ENCODE measurements around the gene TBX10.
"Not testable (repeated sequence)": the region's sequence is repeated elsewhere in the genome, so short reads cannot be mapped to it uniquely, and the experiment has no call there.

TBX10 gene

DNA sequence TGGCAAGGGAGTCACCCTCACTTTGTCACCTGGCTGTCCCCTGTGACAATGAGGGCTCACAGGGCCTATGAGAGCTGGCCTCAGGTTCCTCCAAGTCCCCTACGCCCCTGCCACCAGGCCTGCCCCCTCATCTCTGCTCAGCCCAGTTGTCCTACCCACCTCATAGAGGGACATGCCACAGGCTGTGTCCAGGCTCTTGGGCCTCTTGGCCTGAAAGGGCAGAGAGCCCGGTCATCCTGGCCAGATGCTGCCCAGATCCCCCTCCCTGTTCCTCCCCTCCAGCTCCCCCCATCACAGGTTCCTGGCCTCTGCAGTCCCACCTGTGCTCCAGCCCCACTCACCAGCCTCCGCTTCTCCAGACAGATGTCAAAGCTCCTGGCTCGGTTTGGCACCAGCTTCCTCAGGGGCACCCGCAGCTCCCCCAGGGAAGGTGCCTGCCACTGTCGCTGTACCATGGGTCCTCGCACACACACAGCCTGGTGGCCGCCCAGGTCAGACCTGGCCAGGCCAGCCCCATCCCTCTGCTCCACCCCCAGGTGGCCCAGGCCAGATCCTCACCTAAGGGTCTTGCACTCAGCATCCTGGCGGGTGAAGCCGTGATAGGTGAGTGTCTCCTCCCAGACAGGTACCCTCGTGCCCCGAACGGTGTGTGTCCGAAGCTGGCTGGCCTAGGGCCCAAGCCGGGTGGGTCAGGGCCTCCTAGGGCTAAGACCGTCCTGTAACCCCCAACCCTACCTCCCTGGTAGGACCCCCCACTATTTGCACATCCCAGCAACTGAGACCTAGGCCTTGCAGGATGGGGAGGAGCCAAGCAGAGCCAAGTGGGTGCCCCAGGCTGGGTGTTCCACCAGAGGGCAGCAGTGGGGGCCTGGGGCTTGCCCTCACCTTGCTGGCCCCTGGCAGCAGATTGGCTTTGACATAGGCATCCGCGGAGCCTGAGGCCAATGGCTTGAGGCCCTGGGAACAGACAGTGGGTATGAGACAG is 24.5 kb downstream of the TBX10 start:
- DNase-seq: peak; percentile 82

DNA sequence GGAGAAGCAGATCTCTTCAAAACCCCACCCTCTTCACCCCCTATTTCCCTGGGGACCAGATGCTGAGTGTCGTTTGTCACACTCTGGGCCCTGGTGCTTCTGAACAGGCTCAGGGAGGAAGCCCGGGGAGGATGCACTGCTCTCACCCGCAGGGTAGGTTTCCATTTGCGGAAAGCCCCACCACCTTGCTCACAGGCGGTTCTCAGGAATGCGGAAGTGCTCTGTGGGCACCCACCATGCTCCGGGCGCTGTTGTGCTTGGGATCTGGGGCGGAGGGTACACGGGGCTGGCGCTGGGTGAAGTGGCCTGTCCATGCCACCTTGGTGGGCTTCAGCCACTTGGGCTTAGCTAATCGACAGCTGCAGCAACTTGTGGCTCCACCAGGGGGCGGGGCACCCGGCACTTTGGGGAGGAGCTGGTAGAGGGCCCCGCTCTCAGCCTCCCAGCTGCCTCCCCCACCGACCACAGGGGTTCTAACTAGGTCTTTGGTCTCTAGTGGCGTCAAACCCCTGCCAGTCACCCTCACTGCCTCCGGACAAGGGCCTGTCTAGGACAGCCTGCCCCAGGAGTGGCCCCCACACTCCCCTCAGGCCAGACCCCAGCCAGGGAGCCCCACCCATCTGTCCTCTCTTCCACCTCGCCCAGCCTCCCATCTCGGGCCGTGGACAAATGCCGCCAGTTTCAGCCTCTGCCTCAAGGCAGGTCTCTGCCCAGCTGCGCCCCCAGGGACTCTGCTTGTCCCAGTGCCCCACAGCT is 25.4 kb downstream of the TBX10 start:
- DNase-seq: peak; percentile 94

DNA sequence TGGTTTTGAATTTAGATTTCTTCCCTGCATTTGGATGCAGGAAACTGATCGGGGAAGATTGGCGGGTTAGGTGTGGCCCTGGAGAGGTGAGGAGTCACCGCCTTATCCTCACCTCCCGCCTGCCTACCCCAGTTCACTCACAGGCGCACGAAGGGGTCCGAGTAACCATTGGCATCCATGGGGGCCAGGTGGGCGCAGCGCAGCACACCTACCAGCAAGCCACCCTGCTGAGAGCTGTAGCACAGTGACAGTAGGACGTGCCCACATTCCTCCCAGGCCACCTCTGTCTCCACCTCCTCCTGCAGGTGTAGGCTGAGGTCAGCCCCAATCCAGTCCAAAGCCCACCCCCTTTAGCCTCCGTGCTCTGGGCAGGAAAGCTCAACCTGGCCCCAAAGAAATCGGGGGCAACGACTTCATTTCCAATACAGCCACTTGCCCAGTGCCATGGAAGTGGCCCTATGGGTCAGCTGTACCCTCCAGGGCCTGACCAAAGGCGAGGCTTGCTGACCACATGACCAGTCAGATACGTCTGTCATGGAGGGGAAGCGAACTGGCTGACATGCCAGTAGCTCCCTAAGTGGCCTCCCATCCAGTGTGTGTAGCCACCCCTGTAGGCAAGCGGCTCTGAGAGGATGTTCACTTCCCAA is 26.1 kb downstream of the TBX10 start:
- no peak for DNase-seq

DNA sequence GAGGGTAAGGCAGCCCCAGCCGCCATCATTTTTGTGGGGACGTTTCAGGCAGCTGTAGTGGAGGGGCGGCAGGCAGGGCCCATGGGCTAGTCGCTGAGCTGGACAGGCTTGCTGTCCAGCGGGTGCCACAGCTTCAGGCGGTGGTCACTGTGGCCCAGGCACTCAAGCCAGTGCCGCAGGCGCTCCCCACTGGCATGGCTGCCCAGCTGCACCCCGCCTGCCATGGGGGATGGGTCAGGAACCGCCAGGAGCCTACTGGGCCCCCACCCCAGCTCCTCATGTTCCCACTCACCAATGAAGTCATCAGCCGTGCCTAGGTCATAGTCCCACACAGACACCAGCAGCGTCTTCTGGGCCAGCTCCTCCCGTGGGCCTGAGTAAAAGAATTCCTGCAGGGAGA is 26.8 kb downstream of the TBX10 start:
- no peak for DNase-seq

DNA sequence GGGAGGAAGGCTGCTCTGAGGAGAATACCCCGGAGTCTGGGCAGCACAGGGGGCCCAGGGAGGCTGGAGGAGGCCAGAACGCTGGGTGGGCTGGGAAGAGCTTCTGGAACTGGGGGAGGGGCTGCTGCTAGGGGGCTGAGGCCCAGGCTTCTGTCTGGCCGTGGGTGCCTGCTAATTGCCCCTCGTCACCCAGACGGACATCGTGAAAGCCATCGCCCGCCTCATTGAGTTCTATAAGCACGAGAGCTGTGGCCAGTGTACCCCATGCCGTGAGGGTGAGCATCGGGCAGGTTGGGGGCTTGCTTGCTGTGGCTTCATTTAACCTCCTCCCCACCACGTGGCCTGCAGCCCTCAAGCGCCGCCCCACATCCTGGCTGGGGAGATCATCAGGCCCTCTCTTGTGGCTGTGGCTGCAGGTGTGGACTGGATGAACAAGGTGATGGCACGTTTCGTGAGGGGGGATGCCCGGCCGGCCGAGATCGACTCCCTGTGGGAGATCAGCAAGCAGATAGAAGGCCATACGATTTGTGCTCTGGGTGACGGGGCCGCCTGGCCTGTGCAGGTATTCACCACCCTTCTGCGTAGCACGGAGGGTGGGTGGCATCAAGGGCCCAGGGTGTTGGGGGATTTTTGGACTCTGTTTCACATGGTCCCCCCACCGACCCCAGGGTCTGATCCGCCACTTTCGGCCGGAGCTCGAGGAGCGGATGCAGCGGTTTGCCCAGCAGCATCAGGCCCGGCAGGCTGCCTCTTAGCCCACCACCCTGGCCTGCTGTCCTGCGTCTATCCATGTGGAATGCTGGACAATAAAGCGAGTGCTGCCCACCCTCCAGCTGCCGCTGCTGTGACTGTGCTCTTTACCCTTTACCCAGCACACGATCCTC is 27.6 kb downstream of the TBX10 start:
- no peak for DNase-seq

DNA sequence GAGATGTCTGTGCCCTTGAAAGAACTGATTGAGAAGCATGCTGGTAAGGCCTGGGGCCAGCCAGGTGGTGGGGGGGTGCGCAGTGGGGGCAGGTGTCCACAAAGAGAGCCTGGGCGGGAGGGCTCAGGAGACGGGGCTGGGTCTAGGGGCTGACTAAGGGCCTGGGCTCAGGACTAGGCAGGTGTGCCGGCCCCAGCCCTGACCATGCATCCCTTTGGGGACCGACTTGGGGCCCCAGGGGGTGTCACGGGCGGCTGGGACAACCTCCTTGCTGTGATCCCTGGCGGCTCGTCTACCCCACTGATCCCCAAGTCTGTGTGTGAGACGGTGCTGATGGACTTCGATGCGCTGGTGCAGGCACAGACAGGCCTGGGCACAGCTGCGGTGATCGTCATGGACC is 28.4 kb downstream of the TBX10 start:
- no peak for DNase-seq

DNA sequence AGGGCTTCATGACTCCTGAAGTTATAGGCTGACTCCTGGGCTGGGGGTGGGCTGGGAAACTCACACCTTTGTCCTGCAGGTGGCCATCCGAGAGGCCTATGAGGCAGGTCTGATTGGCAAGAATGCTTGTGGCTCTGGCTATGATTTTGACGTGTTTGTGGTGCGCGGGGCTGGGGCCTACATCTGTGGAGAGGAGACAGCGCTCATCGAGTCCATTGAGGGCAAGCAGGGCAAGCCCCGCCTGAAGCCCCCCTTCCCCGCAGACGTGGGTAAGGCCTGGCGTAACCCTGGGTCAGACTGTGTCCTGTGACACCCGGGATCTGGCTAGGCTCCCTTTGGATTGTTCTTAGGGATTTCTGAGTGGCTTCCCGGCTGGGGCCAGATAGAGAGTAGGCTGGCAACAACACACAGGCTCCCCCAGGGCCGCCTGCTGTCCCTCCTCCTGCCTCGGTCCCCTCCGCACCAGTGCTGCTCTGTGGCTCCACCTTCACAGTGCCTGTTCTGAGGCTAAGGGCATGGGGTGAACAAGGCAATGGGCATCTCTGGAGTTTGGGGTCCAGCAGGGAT is 29.2 kb downstream of the TBX10 start:
- no peak for DNase-seq

DNA sequence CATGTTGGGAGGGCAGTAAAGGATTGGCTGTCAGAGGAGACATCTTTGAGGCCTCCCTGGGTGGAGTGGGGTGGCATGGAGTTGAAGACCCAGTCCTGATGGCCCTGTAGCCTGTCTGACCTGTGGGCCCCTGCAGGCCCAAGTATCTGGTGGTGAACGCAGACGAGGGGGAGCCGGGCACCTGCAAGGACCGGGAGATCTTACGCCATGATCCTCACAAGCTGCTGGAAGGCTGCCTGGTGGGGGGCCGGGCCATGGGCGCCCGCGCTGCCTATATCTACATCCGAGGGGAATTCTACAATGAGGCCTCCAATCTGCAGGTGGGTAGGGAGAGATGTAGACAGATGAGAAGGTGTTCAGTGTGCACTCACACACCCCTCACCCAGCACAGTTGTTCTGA is 30.2 kb downstream of the TBX10 start:
- DNase-seq: no peak

DNA sequence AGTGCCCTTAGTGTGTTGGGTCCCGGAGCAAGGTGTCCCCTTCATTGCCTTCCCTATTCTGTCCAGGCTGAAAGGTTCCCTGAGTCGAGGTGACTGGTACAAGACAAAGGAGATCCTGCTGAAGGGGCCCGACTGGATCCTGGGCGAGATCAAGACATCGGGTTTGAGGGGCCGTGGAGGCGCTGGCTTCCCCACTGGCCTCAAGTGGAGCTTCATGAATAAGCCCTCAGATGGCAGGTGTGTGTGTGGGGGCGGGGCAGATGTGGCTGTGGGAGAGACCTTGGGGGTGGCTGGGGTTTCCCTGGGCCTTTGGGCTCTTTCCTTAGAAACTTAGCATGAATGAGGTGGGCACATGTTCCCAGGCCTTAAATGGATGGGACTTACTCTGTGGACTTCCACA is 31.1 kb downstream of the TBX10 start:
- no peak for DNase-seq

DNA sequence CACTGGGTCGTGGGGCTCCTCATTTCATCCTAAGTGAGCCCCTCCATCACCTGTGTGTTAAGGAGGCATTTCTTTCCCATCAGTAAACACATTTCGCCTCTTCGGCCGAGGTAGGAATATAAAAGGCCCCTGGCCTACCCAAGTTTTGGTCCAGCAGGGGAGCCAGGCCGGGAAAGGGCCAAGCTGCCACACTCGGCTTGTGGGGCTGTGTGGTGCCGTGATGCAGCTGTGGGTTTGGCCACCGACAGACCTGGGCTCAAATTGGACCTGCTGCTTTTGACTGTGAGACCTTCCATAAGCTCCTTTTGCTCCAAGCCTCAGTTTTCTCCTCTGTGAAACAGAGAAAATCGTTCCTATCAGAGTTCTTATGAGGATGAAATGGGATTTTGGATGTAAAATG is 32.1 kb downstream of the TBX10 start:
- DNase-seq: no peak

DNA sequence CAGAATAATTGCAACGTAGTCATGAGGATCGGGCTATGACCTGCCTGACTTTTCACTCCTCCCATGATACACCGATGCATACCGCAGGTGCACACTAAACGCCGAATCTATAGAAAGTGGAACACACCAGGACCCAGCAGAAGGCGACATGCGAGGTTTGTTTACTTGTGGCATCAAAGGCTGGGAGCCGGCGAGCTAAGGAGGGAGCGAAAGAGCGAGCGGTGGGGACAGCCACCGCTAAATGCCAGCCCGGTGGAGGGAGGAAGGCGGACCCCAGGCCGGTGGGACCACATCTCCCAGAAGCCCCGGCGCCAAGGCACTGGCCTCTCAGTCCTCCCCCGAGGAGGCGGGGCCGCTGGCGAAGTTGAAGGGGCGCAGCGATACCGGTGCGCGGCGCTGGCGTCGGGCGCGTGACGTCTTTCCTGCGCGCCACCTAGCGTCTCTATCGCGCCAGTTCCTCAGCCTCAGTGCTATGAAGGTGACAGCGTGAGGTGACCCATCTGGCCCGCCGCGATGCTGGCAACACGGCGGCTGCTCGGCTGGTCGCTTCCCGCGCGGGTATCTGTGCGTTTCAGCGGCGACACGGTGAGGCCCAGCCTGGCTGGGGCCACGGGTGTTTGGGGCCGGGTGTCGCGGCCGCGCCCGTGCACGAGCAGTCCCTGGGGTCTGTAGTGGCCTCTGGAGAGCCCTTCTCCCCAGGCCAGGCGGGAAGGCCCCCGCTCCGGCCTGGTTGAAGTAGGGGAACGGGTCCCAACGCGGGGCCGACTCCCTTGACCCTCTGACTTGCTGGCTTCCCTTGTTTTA is 32.9 kb downstream of the TBX10 start, which contains the start of gene NDUFV1:
Gene NDUFV1, plus strand, starts transcription at position 445 of the 804 bp plus-strand sequence. Its CDS starts 69 bp downstream, at position 514.
- peak; percentile 98 for DNase-seq

DNA sequence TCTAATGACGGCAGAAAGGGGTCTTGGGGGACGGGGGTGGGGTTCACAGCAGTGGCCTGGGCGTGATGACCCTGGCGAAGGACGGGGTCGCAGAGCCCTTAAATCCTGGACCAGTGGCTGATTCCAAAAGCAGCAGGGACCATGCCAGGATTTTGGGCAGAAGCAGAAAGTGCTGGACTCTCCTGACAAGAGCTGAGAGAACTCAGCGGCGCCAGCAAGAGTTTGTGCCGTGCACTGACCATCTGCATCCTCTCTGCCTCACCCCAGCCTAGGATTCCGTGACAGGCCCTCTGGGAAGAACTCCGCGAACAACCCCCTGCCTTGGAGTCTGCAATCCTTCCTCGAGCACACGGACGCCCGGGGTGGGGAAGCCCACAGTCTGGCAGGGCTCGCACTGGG is 33.5 kb downstream of the TBX10 start:
- no peak for DNase-seq

DNA sequence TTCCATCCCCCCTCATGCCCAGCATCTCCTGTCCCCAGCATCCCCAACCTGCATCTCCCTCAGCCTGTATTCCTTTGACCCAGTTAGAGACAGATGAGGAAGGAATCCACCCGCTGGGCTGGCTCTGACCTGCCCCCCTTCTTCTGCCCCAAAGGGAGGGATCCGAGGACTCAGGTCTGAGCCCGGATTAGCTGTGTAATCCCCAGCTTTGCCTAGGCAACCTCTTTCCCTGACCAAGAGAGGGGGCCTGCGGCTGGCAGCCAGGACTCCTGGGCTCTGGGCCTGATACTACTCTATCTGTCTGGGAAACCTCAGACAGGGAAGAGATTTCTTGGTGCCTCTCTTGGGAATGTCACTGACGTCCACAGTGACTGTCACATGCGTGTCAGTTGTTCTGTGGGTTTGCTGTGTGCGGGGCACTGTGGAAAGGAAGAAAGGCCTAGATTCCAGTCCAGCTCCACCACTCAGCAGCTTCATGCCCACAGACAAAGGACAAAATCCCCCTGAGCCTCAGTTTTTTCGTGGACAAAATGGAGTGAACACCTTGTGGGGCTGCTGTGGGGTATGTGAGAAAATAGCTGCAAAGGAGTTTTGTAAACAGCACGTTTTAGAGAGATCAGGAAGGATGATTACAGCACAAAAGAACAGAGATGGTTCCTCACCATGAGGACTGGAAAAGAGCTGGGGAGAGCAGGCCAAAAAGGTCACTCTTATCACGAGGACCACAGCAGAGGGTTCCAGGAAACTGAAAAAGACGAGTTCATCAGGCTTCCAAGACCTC is 34.1 kb downstream of the TBX10 start:
- no peak for DNase-seq

DNA sequence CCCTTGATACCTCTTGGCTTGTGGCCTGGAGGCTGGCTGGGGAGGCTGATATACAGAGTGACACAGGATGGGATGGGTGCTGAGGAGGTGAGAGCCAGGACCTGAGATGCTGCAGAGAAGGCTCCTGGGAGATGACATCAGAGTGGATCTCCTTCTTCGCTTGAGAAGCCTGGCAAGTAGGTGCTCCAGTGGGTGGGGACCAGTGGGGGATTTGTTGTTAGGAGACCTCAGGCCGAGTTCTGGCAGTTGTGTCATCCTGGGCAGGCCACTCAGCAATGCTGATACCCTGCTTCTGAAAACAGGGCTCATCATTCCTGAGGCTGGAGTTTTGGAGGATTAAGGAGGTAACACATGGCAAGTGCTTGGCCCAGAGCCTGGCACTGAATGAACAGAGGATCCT is 34.7 kb downstream of the TBX10 start:
- no peak for DNase-seq

DNA sequence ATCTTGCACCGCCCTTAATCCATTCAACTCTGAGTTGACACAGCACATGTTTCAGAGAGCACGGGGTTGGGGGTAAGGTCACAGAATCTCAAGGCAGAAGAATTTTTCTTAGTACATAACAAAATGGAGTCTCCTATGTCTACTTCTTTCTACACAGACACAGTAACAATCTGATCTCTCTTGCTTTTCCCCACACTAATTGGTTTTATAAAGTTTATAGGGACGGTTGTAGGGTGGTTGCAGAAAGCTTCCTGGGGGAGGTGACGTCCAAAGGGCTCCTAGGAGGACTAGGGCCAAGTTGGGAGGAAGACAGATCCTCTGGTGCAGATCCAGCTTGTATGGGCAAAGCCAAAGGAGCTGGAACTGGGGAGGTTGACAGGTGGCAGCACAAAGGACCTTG is 35.4 kb downstream of the TBX10 start:
- DNase-seq: not testable (repeated sequence)

DNA sequence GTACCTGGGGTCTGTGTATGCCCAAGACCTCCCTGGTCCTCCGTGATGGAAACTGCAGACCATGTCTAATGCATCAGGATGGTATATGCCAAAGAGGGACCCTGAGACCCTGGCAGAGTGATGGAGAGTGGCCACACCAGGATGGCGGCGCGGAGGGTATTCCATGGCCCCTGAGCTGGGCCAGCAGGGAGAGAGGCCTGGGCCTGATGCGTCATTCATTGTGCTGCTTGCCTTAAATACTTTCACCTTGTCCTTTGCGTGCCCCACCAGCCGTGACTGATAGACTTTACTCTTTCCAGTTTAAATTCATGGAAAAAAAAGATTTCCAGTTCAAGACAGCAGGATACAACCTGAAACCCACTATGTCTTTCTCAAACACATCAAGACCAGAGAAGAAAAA is 38.5 kb downstream of the TBX10 start:
- DNase-seq: no peak

DNA sequence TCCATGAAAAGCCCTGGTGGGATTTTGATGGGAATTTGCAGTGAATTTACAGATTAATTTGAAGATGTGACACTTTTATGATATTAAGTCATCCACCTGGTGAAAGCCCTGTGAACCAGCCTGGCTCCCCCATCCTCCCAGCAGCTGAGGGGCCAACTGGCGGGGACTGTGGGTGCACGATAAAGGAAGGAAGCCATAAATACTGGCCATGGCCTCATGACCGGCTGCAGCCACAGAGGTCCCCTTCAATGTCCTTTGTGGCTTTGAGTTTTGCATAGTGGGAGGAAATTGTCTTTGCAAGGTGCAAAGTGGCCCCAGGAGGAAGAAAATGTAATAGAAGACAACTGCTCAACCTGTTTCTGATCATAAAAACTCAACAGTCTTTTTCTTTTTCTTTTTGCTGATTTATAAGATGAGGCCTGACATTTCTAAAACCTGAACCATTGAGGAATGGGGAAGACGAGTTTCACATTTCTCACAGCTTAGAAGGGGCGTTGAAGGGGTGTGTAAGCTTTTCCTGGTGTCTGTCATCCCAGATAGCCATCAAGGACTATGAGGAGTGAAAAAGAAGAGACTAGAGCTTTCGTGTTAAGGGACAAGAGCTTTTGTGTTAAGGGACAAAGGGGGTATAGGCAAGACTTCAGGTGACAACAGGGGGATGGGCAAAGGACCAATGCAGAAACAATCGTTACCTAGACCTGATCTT is 39.1 kb downstream of the TBX10 start:
- no peak for DNase-seq

DNA sequence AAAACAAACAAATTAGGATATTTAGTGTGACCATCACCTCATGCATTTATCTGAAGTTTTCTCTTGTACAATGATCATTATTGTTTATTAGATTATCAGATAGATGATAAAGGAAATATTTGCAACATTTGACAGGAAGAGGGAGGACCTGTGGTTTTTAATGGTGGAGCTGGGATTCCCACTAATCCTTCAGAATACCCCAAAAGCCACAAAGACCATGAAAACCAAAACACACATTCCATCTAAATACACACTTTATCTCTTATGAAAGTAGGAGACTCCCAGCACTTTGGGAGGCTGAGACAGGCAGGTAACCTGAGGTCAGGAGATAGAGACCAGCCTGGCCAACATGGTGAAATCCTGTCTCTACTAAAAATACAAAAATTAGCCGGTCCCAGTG is 40.4 kb downstream of the TBX10 start:
- no peak for DNase-seq

DNA sequence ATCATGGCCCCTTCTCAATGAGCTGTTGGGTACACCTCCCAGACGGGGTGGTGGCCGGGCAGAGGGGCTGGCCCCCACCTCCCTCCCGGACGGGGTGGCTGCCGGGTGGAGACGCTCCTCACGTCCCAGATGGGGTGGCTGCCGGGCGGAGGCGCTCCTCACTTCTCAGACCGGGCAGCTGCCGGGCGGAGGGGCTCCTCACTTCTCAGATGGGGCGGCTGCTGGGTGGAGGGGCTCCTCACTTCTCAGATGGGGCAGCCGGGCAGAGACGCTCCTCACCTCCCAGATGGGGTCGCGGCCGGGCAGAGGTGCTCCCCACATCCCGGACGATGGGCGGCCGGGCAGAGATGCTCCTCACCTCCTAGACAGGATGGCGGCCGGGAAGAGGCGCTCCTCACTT is 41.6 kb downstream of the TBX10 start:
- DNase-seq: not testable (repeated sequence)

DNA sequence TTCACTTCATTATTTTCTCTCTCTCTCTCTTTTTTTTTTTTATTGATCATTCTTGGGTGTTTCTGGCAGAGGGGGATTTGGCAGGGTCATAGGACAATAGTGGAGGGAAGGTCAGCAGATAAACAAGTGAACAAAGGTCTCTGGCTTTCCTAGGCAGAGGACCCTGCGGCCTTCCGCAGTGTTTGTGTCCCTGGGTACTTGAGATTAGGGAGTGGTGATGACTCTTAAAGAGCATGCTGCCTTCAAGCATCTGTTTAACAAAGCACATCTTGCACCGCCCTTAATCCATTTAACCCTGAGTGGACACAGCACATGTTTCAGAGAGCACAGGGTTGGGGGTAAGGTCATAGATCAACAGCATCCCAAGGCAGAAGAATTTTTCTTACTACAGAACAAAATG is 42.1 kb downstream of the TBX10 start:
- not testable (repeated sequence) for DNase-seq
